Ishikawa (cell line): ENCODE data around the gene SMARCD3.

Experiments used
- CEBPB ChIP-seq: IDR thresholded peaks from 2 replicates; pipeline ENCODE4 v1.6.1; 2012
- CREB1 ChIP-seq: IDR thresholded peaks from 2 replicates; pipeline ENCODE4 v1.6.1; 2012; ENCODE audit warnings: low read depth
- EGR1 ChIP-seq: IDR thresholded peaks from 2 replicates; pipeline ENCODE4 v1.6.1; 2012
- EP300 ChIP-seq: IDR thresholded peaks from 2 replicates; pipeline ENCODE4 v1.6.1; 2012; ENCODE audit warnings: borderline replicate concordance
- FOXM1 ChIP-seq: IDR thresholded peaks from 2 replicates; pipeline ENCODE4 v1.6.1; 2012; ENCODE audit warnings: low read depth, borderline replicate concordance
- MAX ChIP-seq: IDR thresholded peaks from 2 replicates; pipeline ENCODE4 v1.6.1; 2012
- NFIC ChIP-seq: IDR thresholded peaks from 2 replicates; pipeline ENCODE4 v1.6.1; 2012
- RAD21 ChIP-seq: IDR thresholded peaks from 2 replicates; pipeline ENCODE4 v1.6.1; 2012; ENCODE audit warnings: low read depth
- TAF1 ChIP-seq: IDR thresholded peaks from 2 replicates; pipeline ENCODE4 v1.6.1; 2012; ENCODE audit warnings: low read depth, mild to moderate bottlenecking
- TCF12 ChIP-seq: IDR thresholded peaks from 2 replicates; pipeline ENCODE4 v1.6.1; 2012; ENCODE audit warnings: low read depth
- TEAD4 ChIP-seq: IDR thresholded peaks from 2 replicates; pipeline ENCODE4 v1.6.1; 2012
- YY1 ChIP-seq: IDR thresholded peaks from 2 replicates; pipeline ENCODE4 v1.6.1; 2012; ENCODE audit warnings: low read depth
- ZBTB7A ChIP-seq: IDR thresholded peaks from 2 replicates; pipeline ENCODE4 v1.6.1; 2012; ENCODE audit warnings: low read depth
- TF ChIP-seq, protein P1 (sequence below): IDR thresholded peaks from 2 replicates; pipeline ENCODE4 v1.6.1; 2012
- TF ChIP-seq, protein P2 (sequence below): IDR thresholded peaks from 2 replicates; pipeline ENCODE4 v1.6.1; 2012; ENCODE audit warnings: low read depth, mild to moderate bottlenecking

The SMARCD3 gene

GRCh38 chr7:151277631-151278030, 29.1 kb upstream of the SMARCD3 start:
- TF ChIP-seq TAF1, result no peak
- TF ChIP-seq CEBPB, result no peak
- no peak for TF ChIP-seq MAX
- no peak for TF ChIP-seq EP300
- TF ChIP-seq CREB1, result no peak
- no peak for TF ChIP-seq TEAD4
- no peak for TF ChIP-seq FOXM1
- TF ChIP-seq NFIC, result no peak
- TF ChIP-seq YY1, result no peak
- TF ChIP-seq, protein P1, sequence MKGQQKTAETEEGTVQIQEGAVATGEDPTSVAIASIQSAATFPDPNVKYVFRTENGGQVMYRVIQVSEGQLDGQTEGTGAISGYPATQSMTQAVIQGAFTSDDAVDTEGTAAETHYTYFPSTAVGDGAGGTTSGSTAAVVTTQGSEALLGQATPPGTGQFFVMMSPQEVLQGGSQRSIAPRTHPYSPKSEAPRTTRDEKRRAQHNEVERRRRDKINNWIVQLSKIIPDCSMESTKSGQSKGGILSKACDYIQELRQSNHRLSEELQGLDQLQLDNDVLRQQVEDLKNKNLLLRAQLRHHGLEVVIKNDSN, result no peak
- no peak for TF ChIP-seq EGR1
- TF ChIP-seq, protein P2, sequence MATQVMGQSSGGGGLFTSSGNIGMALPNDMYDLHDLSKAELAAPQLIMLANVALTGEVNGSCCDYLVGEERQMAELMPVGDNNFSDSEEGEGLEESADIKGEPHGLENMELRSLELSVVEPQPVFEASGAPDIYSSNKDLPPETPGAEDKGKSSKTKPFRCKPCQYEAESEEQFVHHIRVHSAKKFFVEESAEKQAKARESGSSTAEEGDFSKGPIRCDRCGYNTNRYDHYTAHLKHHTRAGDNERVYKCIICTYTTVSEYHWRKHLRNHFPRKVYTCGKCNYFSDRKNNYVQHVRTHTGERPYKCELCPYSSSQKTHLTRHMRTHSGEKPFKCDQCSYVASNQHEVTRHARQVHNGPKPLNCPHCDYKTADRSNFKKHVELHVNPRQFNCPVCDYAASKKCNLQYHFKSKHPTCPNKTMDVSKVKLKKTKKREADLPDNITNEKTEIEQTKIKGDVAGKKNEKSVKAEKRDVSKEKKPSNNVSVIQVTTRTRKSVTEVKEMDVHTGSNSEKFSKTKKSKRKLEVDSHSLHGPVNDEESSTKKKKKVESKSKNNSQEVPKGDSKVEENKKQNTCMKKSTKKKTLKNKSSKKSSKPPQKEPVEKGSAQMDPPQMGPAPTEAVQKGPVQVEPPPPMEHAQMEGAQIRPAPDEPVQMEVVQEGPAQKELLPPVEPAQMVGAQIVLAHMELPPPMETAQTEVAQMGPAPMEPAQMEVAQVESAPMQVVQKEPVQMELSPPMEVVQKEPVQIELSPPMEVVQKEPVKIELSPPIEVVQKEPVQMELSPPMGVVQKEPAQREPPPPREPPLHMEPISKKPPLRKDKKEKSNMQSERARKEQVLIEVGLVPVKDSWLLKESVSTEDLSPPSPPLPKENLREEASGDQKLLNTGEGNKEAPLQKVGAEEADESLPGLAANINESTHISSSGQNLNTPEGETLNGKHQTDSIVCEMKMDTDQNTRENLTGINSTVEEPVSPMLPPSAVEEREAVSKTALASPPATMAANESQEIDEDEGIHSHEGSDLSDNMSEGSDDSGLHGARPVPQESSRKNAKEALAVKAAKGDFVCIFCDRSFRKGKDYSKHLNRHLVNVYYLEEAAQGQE, result no peak
- no peak for TF ChIP-seq ZBTB7A

- peak; percentile 39; the same call in 1 of the 2 replicates for TF ChIP-seq MAX
- TF ChIP-seq EGR1, result peak; percentile 87
- TF ChIP-seq, protein P2, result no peak
Measured at GRCh38 chr7:151276666-151277590, 28.4 kb upstream of the SMARCD3 start.

GRCh38 chr7:151275813-151276577, 27.5 kb upstream of the SMARCD3 start:
- TF ChIP-seq CREB1 (no peak), NFIC (no peak), MAX (no peak)

DNA sequence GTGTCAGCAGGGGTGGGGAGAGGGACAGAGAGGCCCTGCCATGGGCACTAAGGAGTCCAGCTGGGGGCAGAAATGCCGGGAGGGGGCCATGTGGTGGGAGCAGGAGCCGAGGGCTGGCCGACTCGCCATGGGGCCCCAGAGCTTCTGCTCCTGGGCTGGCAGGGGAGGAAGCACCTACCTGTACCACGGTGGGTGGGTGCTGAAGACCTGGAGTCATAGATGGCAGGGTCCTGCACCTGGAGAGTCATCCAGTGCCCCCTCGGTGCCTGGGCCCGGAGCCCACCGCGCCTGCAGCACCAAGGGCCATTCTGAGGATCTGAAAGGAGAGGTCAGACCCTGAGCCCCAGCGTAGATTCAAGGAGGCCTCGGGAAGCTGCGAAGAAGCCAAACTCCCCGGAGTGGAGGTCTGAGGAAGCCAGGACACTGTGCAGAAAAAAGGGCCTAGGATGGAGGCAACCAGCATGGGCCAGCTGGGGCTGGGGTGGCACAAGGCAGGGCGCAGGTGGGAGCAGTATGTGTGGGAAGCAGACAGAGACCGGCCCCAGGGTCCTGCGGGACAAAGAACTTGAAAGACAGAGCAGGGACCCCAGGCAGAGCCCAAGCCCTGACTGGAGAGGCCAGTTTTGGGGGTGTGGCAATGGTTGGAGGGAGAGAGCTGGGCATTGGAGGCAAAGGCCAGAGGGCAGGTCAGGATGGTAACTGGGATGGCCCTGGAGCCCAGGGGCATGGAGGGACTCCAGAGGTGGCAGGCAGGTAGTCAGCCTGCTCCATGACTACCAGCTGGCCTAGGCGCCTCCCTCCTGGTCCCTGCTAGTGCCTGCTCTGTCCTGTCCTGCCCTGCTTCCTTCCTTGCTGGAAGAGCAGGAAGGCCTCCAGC, 26.7 kb upstream of the SMARCD3 start:
- TF ChIP-seq TCF12, result no peak
- no peak for TF ChIP-seq YY1
- no peak for TF ChIP-seq ZBTB7A
- TF ChIP-seq EP300, result no peak
- TF ChIP-seq NFIC, result no peak
- TF ChIP-seq TAF1, result no peak
- no peak for TF ChIP-seq CREB1
- no peak for TF ChIP-seq TEAD4
- TF ChIP-seq RAD21, result no peak
- TF ChIP-seq CEBPB, result no peak
- TF ChIP-seq, protein P2, result no peak
- no peak for TF ChIP-seq EGR1
